Measurements from ENCODE around the gene AAR2.

DNA sequence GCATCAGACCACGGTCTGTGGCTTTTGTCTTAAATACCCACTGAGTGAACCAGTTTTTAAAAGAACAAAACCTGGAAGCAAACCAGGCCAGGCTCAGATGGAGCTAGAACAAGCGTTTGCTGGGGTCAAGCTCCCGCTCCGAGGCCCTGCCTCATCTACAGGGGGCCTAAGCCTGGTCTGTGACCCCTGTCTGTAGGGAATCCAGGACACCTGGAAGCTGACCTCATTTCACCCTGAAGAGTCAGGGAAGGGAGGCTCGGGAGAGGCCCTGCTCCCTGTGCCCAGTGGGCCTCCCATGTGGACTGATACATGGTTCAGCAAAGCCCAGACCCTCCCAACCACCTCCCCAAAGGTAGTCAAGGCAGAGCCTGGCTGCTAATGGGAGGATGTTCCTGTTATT is 43.1 kb downstream of the AAR2 start:
- TF ChIP-seq, protein P1, sequence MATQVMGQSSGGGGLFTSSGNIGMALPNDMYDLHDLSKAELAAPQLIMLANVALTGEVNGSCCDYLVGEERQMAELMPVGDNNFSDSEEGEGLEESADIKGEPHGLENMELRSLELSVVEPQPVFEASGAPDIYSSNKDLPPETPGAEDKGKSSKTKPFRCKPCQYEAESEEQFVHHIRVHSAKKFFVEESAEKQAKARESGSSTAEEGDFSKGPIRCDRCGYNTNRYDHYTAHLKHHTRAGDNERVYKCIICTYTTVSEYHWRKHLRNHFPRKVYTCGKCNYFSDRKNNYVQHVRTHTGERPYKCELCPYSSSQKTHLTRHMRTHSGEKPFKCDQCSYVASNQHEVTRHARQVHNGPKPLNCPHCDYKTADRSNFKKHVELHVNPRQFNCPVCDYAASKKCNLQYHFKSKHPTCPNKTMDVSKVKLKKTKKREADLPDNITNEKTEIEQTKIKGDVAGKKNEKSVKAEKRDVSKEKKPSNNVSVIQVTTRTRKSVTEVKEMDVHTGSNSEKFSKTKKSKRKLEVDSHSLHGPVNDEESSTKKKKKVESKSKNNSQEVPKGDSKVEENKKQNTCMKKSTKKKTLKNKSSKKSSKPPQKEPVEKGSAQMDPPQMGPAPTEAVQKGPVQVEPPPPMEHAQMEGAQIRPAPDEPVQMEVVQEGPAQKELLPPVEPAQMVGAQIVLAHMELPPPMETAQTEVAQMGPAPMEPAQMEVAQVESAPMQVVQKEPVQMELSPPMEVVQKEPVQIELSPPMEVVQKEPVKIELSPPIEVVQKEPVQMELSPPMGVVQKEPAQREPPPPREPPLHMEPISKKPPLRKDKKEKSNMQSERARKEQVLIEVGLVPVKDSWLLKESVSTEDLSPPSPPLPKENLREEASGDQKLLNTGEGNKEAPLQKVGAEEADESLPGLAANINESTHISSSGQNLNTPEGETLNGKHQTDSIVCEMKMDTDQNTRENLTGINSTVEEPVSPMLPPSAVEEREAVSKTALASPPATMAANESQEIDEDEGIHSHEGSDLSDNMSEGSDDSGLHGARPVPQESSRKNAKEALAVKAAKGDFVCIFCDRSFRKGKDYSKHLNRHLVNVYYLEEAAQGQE (IDR thresholded peaks at IDR 0.05; ENCODE audit: insufficient replicate concordance, low read depth): no peak
- TF ChIP-seq, protein P2, sequence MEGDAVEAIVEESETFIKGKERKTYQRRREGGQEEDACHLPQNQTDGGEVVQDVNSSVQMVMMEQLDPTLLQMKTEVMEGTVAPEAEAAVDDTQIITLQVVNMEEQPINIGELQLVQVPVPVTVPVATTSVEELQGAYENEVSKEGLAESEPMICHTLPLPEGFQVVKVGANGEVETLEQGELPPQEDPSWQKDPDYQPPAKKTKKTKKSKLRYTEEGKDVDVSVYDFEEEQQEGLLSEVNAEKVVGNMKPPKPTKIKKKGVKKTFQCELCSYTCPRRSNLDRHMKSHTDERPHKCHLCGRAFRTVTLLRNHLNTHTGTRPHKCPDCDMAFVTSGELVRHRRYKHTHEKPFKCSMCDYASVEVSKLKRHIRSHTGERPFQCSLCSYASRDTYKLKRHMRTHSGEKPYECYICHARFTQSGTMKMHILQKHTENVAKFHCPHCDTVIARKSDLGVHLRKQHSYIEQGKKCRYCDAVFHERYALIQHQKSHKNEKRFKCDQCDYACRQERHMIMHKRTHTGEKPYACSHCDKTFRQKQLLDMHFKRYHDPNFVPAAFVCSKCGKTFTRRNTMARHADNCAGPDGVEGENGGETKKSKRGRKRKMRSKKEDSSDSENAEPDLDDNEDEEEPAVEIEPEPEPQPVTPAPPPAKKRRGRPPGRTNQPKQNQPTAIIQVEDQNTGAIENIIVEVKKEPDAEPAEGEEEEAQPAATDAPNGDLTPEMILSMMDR (IDR thresholded peaks at IDR 0.05; ENCODE audit: insufficient read depth, low read length): no peak
- no peak for TF ChIP-seq POLR2AphosphoS5 (IDR thresholded peaks at IDR 0.05; ENCODE audit: low read depth)
